Liver (tissue), 9 donors: ENCODE measurements around the gene FBXW7. TPM values are rescaled to one million over a fixed set of nuclear protein-coding genes. Genes with fewer than 3 reads are reported as not detected.
A peak's percentile ranks its signal among the peaks of the same experiment; 100 is the strongest.

ENCODE experiments used
- DNase-seq: peaks from one replicate; pipeline ENCODE4 v3.0.0-alpha.2; 2017; ENCODE audit warnings: low spot score
- H3K27ac ChIP-seq, 2 donors: one replicate each; pipeline ENCODE4 v1.7.0; 2013; ENCODE audit warnings: inconsistent platforms in 2 of 2, low read length in 2 of 2, control low read depth in 1 of 2, low read depth in 1 of 2, mild to moderate bottlenecking in 1 of 2
- H3K27me3 ChIP-seq, 4 donors: one replicate each; pipeline versions ENCODE4 v1.6.1 to v1.7.0; 2013; ENCODE audit warnings: low read length in 3 of 4, inconsistent platforms in 1 of 4, mild to moderate bottlenecking in 1 of 4, moderate library complexity in 1 of 4; ENCODE audit not compliant: control insufficient read depth in 4 of 4, insufficient read depth in 4 of 4
- H3K36me3 ChIP-seq, 4 donors: one replicate each; pipeline versions ENCODE4 v1.6.1 to v1.7.0; 2013; ENCODE audit warnings: low read length in 3 of 4, mild to moderate bottlenecking in 3 of 4, low read depth in 1 of 4, moderate library complexity in 1 of 4; ENCODE audit not compliant: control insufficient read depth in 4 of 4, insufficient read depth in 3 of 4
- H3K4me1 ChIP-seq, 4 donors: one replicate each; pipeline versions ENCODE4 v1.6.1 to v1.7.0; 2013; ENCODE audit warnings: low read length in 3 of 4, mild to moderate bottlenecking in 3 of 4, moderate library complexity in 1 of 4; ENCODE audit not compliant: control insufficient read depth in 4 of 4, insufficient read depth in 4 of 4
- H3K4me3 ChIP-seq, 3 donors: one replicate each; pipeline versions ENCODE4 v1.6.1 to v1.7.0; 2013; ENCODE audit warnings: low read length in 3 of 3, control low read depth in 1 of 3, low read depth in 1 of 3, mild to moderate bottlenecking in 1 of 3
- H3K9ac ChIP-seq, 2 donors: one replicate each; pipeline ENCODE4 v1.7.0; 2013; ENCODE audit warnings: low read length in 2 of 2, mild to moderate bottlenecking in 2 of 2, moderate library complexity in 2 of 2, control low read depth in 1 of 2, low read depth in 1 of 2
- H3K9me3 ChIP-seq, 4 donors: one replicate each; pipeline versions ENCODE4 v1.6.1 to v1.7.0; 2013; ENCODE audit warnings: low read length in 3 of 4; ENCODE audit not compliant: control insufficient read depth in 4 of 4
- CTCF ChIP-seq: fragments of 150-350 bp; IDR thresholded peaks from 2 replicates; pipeline ENCODE4 v1.5.1; 2017; ENCODE audit warnings: improper control_type of control experiment, low read depth, low read length; ENCODE audit not compliant: missing input control
- EGR1 ChIP-seq, 2 donors: IDR thresholded peaks; 2 replicates each; pipeline ENCODE4 v1.6.1; 2016 to 2018; ENCODE audit warnings: antibody characterized with exemption in 2 of 2, low read depth in 2 of 2
- FOXA1 ChIP-seq: IDR thresholded peaks from 2 replicates; pipeline ENCODE4 v1.6.1; 2016; ENCODE audit warnings: antibody characterized with exemption
- FOXA2 ChIP-seq: IDR thresholded peaks from 2 replicates; pipeline ENCODE4 v1.6.1; 2016; ENCODE audit warnings: antibody characterized with exemption
- GABPA ChIP-seq, 2 donors: IDR thresholded peaks in 1 of 2; conservative IDR thresholded peaks in 1 of 2; 2 replicates each; pipeline ENCODE4 v1.6.1; 2016; ENCODE audit warnings: antibody characterized with exemption in 2 of 2, mild to moderate bottlenecking in 1 of 2, moderate library complexity in 1 of 2
- HNF4A ChIP-seq, 2 donors: conservative IDR thresholded peaks; 2 replicates each; pipeline ENCODE4 v1.6.1; 2016; ENCODE audit warnings: antibody characterized with exemption in 2 of 2, mild to moderate bottlenecking in 2 of 2
- HNF4G ChIP-seq: IDR thresholded peaks from 2 replicates; pipeline ENCODE4 v1.6.1; 2016; ENCODE audit warnings: antibody characterized with exemption
- JUND ChIP-seq, 2 donors: IDR thresholded peaks; 2 replicates each; pipeline ENCODE4 v1.6.1; 2016; ENCODE audit warnings: antibody characterized with exemption in 2 of 2
- MAX ChIP-seq: IDR thresholded peaks from 2 replicates; pipeline ENCODE4 v1.6.1; 2016; ENCODE audit warnings: antibody characterized with exemption
- NR2F2 ChIP-seq: IDR thresholded peaks from 2 replicates; pipeline ENCODE4 v1.6.1; 2016; ENCODE audit warnings: antibody characterized with exemption
- RAD21 ChIP-seq, 2 donors: IDR thresholded peaks; 2 replicates each; pipeline ENCODE4 v1.6.1; 2016; ENCODE audit warnings: antibody characterized with exemption in 2 of 2, mild to moderate bottlenecking in 2 of 2
- REST ChIP-seq: IDR thresholded peaks from 2 replicates; pipeline ENCODE4 v1.6.1; 2016; ENCODE audit warnings: antibody characterized with exemption, mild to moderate bottlenecking
- RXRA ChIP-seq, 2 donors: IDR thresholded peaks; 2 replicates each; pipeline ENCODE4 v1.6.1; 2017 to 2018; ENCODE audit warnings: antibody characterized with exemption in 2 of 2, mild to moderate bottlenecking in 1 of 2
- SP1 ChIP-seq: IDR thresholded peaks from 2 replicates; pipeline ENCODE4 v1.6.1; 2018; ENCODE audit warnings: antibody characterized with exemption, mild to moderate bottlenecking
- TAF1 ChIP-seq: conservative IDR thresholded peaks from 2 replicates; pipeline ENCODE4 v1.6.1; 2016; ENCODE audit warnings: antibody characterized with exemption, mild to moderate bottlenecking
- WGBS: extraction: QIAGEN DNeasy Blood & Tissue Kit; methylation state at CpG from one replicate; pipeline ENCODE4 v1.1.7; 2013; 5-methylcytosine and 5-hydroxymethylcytosine counted together
- polyA plus RNA-seq, 2 donors: library from polyadenylated mRNA; stranded (reverse) in 1 of 2; unstranded in 1 of 2; fragments of 200-250 nt in 1 of 2; fragments of >200 nt in 1 of 2; fragmentation: Nextera tagmentation in 1 of 2; extraction: Ambion mirVana in 1 of 2; gene quantifications; one replicate each; pipeline versions ENCODE4 v1.2.1 to v1.2.3, GENCODE V29; 2013 to 2015
- total RNA-seq, 2 donors: library from RNA; depleted of rRNA; stranded (reverse); fragments of >200 nt; gene quantifications; one replicate each; pipeline ENCODE4 v1.2.3, GENCODE V29; 2014
- donor health status: healthy.
- donor health status: healthy.
- donor health status: healthy.
- donor health status: healthy.
- donor health status: healthy.

Gene FBXW7
- total and polyA plus RNA-seq, 4 donors, result 4.0 to 56.9 (median 16.1) TPM

- H3K36me3 ChIP-seq, result no peaks in the 10 kb centered on the region
These were observed 44.0 kb upstream of the FBXW7 start for GRCh38 chr4:152579916-152580315.

GRCh38 chr4:152579107-152579764 is 43.3 kb upstream of the FBXW7 start:
- Histone ChIP-seq H3K9me3 (no peaks in the 10 kb centered on the region), H3K27ac (no peak overlapping the region), H3K27me3 (no peaks in the 10 kb centered on the region), H3K4me3 (no peak overlapping the region), H3K4me1 (peaks cover 0 to 5% (median 3%) of the 10 kb centered on the region in 4 donors), H3K9ac (no peak overlapping the region), H3K36me3 (no peaks in the 10 kb centered on the region)
- WGBS, result 42% methylated on average over 11 of the region's 11 CpGs
- DNase-seq, result no peak
- TF ChIP-seq SP1 (peak; percentile 50), TAF1 (no peak), JUND (IDR thresholded peaks at IDR 0.05) (peak in 1 of 2 donors; percentile 36), RAD21 (IDR thresholded peaks at IDR 0.05) (no peak), CTCF (no peak), FOXA2 (no peak), HNF4A (conservative IDR thresholded peaks at IDR 0.05) (peak; percentile 73 to 86), RXRA (IDR thresholded peaks at IDR 0.05) (peak; percentile 18 to 35), NR2F2 (peak; percentile 14), GABPA (IDR thresholded peaks at IDR 0.05 in 1 of 2, conservative IDR thresholded peaks at IDR 0.05 in 1 of 2) (no peak), REST (no peak), HNF4G (peak; percentile 64), MAX (no peak), FOXA1 (no peak)

More at GRCh38 chr4:152579916-152580315, 44.0 kb upstream of the FBXW7 start:
- H3K4me3 ChIP-seq, result no peak overlapping the region
- H3K4me1 ChIP-seq, result peaks cover 0 to 5% (median 3%) of the 10 kb centered on the region in 4 donors
- TF ChIP-seq EGR1 (IDR thresholded peaks at IDR 0.05; ENCODE audit: low read depth in 2 of 2), result no peak
- no peak for TF ChIP-seq RXRA (IDR thresholded peaks at IDR 0.05)
- no peak for TF ChIP-seq FOXA2
- no peak for TF ChIP-seq TAF1
- TF ChIP-seq MAX, result no peak
- H3K9ac ChIP-seq, result no peak overlapping the region
- no peaks in the 10 kb centered on the region for H3K9me3 ChIP-seq
- H3K27me3 ChIP-seq, result no peaks in the 10 kb centered on the region
- no peak for DNase-seq
- H3K27ac ChIP-seq, result no peak overlapping the region
- 96% methylated on average over 6 of the region's 6 CpGs for WGBS
